Measurements from ENCODE around the gene MTTP. TPM values are rescaled to one million over a fixed set of nuclear protein-coding genes. Genes with fewer than 3 reads are reported as not detected.

Gene MTTP
- total and polyA plus RNA-seq, 4 donors: 58.4 to 193 (median 83.9) TPM

DNA sequence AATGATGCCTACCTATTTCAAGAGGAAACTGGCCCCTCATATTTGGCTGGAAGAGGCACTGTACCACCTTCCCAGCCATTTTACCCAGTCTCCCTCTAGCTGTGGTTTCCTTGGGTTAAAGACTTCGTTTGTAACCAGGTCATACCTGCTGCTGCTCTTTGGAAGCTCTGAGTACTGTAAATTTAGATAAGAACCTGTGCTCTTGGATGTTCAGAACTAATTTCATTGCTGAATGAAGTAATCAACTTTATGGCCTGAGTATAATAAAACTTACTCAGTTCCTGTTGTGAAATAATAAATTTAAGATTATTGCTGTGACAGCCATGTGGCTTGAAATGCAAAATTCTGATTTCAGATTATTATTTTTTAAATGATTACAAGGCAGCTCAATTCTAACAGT, 12.2 kb downstream of the MTTP start (continued):
- TF ChIP-seq, protein P1, sequence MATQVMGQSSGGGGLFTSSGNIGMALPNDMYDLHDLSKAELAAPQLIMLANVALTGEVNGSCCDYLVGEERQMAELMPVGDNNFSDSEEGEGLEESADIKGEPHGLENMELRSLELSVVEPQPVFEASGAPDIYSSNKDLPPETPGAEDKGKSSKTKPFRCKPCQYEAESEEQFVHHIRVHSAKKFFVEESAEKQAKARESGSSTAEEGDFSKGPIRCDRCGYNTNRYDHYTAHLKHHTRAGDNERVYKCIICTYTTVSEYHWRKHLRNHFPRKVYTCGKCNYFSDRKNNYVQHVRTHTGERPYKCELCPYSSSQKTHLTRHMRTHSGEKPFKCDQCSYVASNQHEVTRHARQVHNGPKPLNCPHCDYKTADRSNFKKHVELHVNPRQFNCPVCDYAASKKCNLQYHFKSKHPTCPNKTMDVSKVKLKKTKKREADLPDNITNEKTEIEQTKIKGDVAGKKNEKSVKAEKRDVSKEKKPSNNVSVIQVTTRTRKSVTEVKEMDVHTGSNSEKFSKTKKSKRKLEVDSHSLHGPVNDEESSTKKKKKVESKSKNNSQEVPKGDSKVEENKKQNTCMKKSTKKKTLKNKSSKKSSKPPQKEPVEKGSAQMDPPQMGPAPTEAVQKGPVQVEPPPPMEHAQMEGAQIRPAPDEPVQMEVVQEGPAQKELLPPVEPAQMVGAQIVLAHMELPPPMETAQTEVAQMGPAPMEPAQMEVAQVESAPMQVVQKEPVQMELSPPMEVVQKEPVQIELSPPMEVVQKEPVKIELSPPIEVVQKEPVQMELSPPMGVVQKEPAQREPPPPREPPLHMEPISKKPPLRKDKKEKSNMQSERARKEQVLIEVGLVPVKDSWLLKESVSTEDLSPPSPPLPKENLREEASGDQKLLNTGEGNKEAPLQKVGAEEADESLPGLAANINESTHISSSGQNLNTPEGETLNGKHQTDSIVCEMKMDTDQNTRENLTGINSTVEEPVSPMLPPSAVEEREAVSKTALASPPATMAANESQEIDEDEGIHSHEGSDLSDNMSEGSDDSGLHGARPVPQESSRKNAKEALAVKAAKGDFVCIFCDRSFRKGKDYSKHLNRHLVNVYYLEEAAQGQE (IDR thresholded peaks at IDR 0.05): no peak
- TF ChIP-seq HNF4A (conservative IDR thresholded peaks at IDR 0.05): no peak
- TF ChIP-seq, protein P2, sequence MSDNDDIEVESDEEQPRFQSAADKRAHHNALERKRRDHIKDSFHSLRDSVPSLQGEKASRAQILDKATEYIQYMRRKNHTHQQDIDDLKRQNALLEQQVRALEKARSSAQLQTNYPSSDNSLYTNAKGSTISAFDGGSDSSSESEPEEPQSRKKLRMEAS (IDR thresholded peaks at IDR 0.05): no peak

DNA sequence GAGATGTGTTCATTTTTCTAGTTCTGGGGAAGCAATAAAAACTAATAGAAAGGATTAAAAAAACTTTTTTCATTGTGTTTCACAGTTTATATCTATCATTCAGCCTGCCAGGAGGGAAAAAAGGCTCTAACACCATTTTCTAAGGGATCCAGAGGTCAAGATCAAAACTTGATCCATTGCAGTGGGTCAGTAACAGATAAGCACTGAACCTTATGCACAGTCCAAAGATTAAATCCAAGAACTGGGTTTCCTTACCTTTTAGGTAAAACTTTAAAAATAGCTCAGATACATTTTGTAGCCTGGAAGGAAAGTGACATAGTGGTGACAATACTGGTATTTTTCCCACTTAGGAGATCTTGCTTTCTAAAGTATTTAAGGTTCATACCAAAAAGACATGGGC, 12.7 kb downstream of the MTTP start:
- no peaks in the 10 kb centered on the region for H3K27me3 ChIP-seq (ENCODE audit: control insufficient read depth in 4 of 4, insufficient read depth in 4 of 4, low read length in 3 of 4)
- no peak overlapping the region for H3K27ac ChIP-seq (ENCODE audit: low read depth in 1 of 2, low read length in 2 of 2)
- TF ChIP-seq JUND (IDR thresholded peaks at IDR 0.05) (no peak), HNF4A (conservative IDR thresholded peaks at IDR 0.05) (peak; percentile 80 to 90), NR2F2 (IDR thresholded peaks at IDR 0.05) (peak; percentile 51), HNF4G (IDR thresholded peaks at IDR 0.05) (peak; percentile 69), RAD21 (IDR thresholded peaks at IDR 0.05) (no peak), RXRA (IDR thresholded peaks at IDR 0.05) (peak; percentile 25 to 55), FOXA1 (IDR thresholded peaks at IDR 0.05) (no peak)
- TF ChIP-seq, protein P3, sequence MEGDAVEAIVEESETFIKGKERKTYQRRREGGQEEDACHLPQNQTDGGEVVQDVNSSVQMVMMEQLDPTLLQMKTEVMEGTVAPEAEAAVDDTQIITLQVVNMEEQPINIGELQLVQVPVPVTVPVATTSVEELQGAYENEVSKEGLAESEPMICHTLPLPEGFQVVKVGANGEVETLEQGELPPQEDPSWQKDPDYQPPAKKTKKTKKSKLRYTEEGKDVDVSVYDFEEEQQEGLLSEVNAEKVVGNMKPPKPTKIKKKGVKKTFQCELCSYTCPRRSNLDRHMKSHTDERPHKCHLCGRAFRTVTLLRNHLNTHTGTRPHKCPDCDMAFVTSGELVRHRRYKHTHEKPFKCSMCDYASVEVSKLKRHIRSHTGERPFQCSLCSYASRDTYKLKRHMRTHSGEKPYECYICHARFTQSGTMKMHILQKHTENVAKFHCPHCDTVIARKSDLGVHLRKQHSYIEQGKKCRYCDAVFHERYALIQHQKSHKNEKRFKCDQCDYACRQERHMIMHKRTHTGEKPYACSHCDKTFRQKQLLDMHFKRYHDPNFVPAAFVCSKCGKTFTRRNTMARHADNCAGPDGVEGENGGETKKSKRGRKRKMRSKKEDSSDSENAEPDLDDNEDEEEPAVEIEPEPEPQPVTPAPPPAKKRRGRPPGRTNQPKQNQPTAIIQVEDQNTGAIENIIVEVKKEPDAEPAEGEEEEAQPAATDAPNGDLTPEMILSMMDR (IDR thresholded peaks at IDR 0.05; ENCODE audit: low read depth, low read length, missing input control): no peak
- H3K9me3 ChIP-seq (ENCODE audit: control insufficient read depth in 4 of 4, low read length in 3 of 4): no peaks in the 10 kb centered on the region
- H3K4me3 ChIP-seq (ENCODE audit: low read depth in 1 of 3, low read length in 3 of 3): no peak overlapping the region
- H3K36me3 ChIP-seq (ENCODE audit: control insufficient read depth in 4 of 4, insufficient read depth in 3 of 4, low read depth in 1 of 4, low read length in 3 of 4): peaks cover 0 to 46% (median 18%) of the 10 kb centered on the region in 4 donors
- no peak for DNase-seq (ENCODE audit: low spot score)
- H3K4me1 ChIP-seq (ENCODE audit: control insufficient read depth in 4 of 4, insufficient read depth in 4 of 4, low read length in 3 of 4): peaks cover 4 to 25% (median 11%) of the 10 kb centered on the region in 4 donors
- no peak overlapping the region for H3K9ac ChIP-seq (ENCODE audit: low read depth in 1 of 2, low read length in 2 of 2)

DNA sequence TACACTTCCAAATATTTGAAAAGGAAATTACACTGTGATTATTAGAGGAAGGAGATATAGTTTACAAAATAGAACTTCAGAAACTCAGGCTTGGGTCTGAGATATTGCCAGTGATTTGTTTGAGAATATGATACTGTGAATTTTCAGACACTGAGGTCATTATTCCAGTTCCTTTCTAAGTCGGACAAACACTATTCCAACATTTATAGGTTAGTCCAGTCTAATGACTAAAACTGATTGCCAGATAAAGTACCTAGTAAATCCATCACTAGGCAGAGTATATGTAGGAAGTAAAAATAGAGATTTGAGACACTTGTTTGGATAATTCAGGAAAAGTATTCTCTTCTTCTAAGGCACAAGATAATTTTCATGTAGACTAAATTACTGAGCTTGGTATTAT, 13.2 kb downstream of the MTTP start:
- WGBS: 35% methylated on average over 1 of the region's 1 CpG
- Histone ChIP-seq H3K36me3 (ENCODE audit: control insufficient read depth in 4 of 4, insufficient read depth in 3 of 4, low read depth in 1 of 4, low read length in 3 of 4) (peaks cover 0 to 42% (median 16%) of the 10 kb centered on the region in 4 donors), H3K9me3 (ENCODE audit: control insufficient read depth in 4 of 4, low read length in 3 of 4) (no peaks in the 10 kb centered on the region), H3K4me1 (ENCODE audit: control insufficient read depth in 4 of 4, insufficient read depth in 4 of 4, low read length in 3 of 4) (peaks cover 3 to 27% (median 9%) of the 10 kb centered on the region in 4 donors), H3K9ac (ENCODE audit: low read depth in 1 of 2, low read length in 2 of 2) (no peak overlapping the region), H3K27ac (ENCODE audit: low read depth in 1 of 2, low read length in 2 of 2) (no peak overlapping the region), H3K27me3 (ENCODE audit: control insufficient read depth in 4 of 4, insufficient read depth in 4 of 4, low read length in 3 of 4) (no peaks in the 10 kb centered on the region), H3K4me3 (ENCODE audit: low read depth in 1 of 3, low read length in 3 of 3) (no peak overlapping the region)
- DNase-seq (ENCODE audit: low spot score): no peak
- TF ChIP-seq SP1 (IDR thresholded peaks at IDR 0.05) (no peak), FOXA2 (IDR thresholded peaks at IDR 0.05) (no peak), RXRA (IDR thresholded peaks at IDR 0.05) (no peak), HNF4A (conservative IDR thresholded peaks at IDR 0.05) (no peak), HNF4G (IDR thresholded peaks at IDR 0.05) (no peak), EGR1 (IDR thresholded peaks at IDR 0.05; ENCODE audit: low read depth in 2 of 2) (no peak), TAF1 (conservative IDR thresholded peaks at IDR 0.05) (no peak), GABPA (IDR thresholded peaks at IDR 0.05 in 1 of 2, conservative IDR thresholded peaks at IDR 0.05 in 1 of 2) (no peak), JUND (IDR thresholded peaks at IDR 0.05) (no peak), NR2F2 (IDR thresholded peaks at IDR 0.05) (no peak), RAD21 (IDR thresholded peaks at IDR 0.05) (no peak), FOXA1 (IDR thresholded peaks at IDR 0.05) (no peak), YY1 (IDR thresholded peaks at IDR 0.05) (no peak)
- TF ChIP-seq, protein P4, sequence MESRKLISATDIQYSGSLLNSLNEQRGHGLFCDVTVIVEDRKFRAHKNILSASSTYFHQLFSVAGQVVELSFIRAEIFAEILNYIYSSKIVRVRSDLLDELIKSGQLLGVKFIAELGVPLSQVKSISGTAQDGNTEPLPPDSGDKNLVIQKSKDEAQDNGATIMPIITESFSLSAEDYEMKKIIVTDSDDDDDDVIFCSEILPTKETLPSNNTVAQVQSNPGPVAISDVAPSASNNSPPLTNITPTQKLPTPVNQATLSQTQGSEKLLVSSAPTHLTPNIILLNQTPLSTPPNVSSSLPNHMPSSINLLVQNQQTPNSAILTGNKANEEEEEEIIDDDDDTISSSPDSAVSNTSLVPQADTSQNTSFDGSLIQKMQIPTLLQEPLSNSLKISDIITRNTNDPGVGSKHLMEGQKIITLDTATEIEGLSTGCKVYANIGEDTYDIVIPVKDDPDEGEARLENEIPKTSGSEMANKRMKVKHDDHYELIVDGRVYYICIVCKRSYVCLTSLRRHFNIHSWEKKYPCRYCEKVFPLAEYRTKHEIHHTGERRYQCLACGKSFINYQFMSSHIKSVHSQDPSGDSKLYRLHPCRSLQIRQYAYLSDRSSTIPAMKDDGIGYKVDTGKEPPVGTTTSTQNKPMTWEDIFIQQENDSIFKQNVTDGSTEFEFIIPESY (IDR thresholded peaks at IDR 0.05): no peak
- TF ChIP-seq, protein P2 (IDR thresholded peaks at IDR 0.05): no peak
- TF ChIP-seq, protein P3 (IDR thresholded peaks at IDR 0.05; ENCODE audit: low read depth, low read length, missing input control): no peak
- TF ChIP-seq, protein P5, sequence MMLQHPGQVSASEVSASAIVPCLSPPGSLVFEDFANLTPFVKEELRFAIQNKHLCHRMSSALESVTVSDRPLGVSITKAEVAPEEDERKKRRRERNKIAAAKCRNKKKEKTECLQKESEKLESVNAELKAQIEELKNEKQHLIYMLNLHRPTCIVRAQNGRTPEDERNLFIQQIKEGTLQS (IDR thresholded peaks at IDR 0.05): no peak

Measured in liver (tissue), 9 donors.